ENCODE data around the gene THTPA. TPM values are rescaled to one million over a fixed set of nuclear protein-coding genes. Genes with fewer than 3 reads are reported as not detected.

Gene THTPA
- total and polyA plus RNA-seq, 9 of the 15 experiments (the other 6 are each of a cell fraction or from before 2014, with no cell fraction given), result 2.4 to 8.7 (median 5.2) TPM

- Histone ChIP-seq H4K20me1 (replicated peaks; ENCODE audit: control insufficient read depth, insufficient read depth, low read length) (no peaks in the 10 kb centered on the region), H3K9me1 (ENCODE audit: control insufficient read depth, insufficient read depth, low read length) (no peaks in the 10 kb centered on the region), H3K27me3 (ENCODE audit: control insufficient read depth in 2 of 2, insufficient read depth in 2 of 2, low read length in 2 of 2) (peaks cover 0 to 4% of the 10 kb centered on the region in 2 experiments; a peak in 1 of 5 replicates), H3K9me3 (replicated peaks; ENCODE audit: control insufficient read depth, insufficient read depth, low read depth, low read length) (no peaks in the 10 kb centered on the region), H3K4me1 (replicated peaks in 1 of 2; ENCODE audit: control insufficient read depth in 2 of 2, insufficient read depth in 2 of 2, low read length in 2 of 2) (no peaks in the 10 kb centered on the region; a peak in 1 of 5 replicates), H3K27ac (ENCODE audit: extremely low read depth, low read depth, low read length) (no peak overlapping the region), H3K9ac (ENCODE audit: insufficient read depth in 1 of 2, low read depth in 2 of 2, low read length in 2 of 2) (no peak overlapping the region), H3K4me3 (no peak overlapping the region), H3K36me3 (ENCODE audit: control insufficient read depth, insufficient read depth, low read length) (no peaks in the 10 kb centered on the region), H2AFZ (ENCODE audit: low read depth, low read length) (no peak overlapping the region), H3K79me2 (ENCODE audit: control insufficient read depth, insufficient read depth, low read length) (no peaks in the 10 kb centered on the region), H3K4me2 (ENCODE audit: insufficient read depth, low read length) (no peak overlapping the region)
- intact Hi-C loops (cut with micrococcal nuclease), result no loop called here
- FAIRE-seq, result no peak
- ATAC-seq, result no peak
- ChIA-PET CTCF (ENCODE audit: low intra/inter-chr PET ratio) (no interaction called here), POLR2A (interaction anchor here (0.6 kb wide), 1 partner anchor 472 kb away, joined by 4 read pairs; no protein-coding TSS in a partner anchor)
- in situ Hi-C loops (cut with MboI), result no loop called here
- TF ChIP-seq TAL1 (IDR thresholded peaks at IDR 0.05) (no peak), ZNF263 (CRISPR knock-in tag; IDR thresholded peaks at IDR 0.05; ENCODE audit: borderline replicate concordance) (no peak)
- no peak for DNase-seq (ENCODE audit: extremely low read depth in 1 of 4, low spot score in 3 of 4)
- BruUV-seq (replicated peaks), result no TSS peak
Observed at GRCh38 chr14:23601424-23601823, 45.4 kb downstream of the THTPA start.

DNA sequence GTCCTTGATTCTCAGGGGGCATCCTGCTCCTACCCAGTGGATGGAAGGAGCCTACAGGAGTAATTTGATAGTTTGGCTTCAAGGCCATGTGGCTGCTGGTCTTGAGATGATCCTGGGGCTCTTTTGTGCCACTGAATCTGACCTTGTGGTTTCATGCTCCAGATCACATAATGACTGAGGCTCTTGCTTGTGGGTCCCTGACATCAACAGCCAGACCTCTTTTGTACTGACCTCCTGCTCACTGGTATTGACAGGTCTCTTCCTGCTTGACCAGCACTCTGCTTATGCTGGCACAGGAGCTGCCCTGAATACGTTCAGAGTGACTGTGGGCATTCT, 45.7 kb downstream of the THTPA start:
- ChIA-PET POLR2A (interaction anchor here (0.6 kb wide), 1 partner anchor 473 kb away, joined by 4 read pairs; no protein-coding TSS in a partner anchor), CTCF (ENCODE audit: low intra/inter-chr PET ratio) (no interaction called here)
- Histone ChIP-seq H4K20me1 (replicated peaks; ENCODE audit: control insufficient read depth, insufficient read depth, low read length) (no peaks in the 10 kb centered on the region), H3K4me1 (replicated peaks in 1 of 2; ENCODE audit: control insufficient read depth in 2 of 2, insufficient read depth in 2 of 2, low read length in 2 of 2) (no peaks in the 10 kb centered on the region; a peak in 1 of 5 replicates), H3K9ac (ENCODE audit: insufficient read depth in 1 of 2, low read depth in 2 of 2, low read length in 2 of 2) (no peak overlapping the region), H3K36me3 (ENCODE audit: control insufficient read depth, insufficient read depth, low read length) (no peaks in the 10 kb centered on the region), H3K9me1 (ENCODE audit: control insufficient read depth, insufficient read depth, low read length) (no peaks in the 10 kb centered on the region), H3K27me3 (ENCODE audit: control insufficient read depth in 2 of 2, insufficient read depth in 2 of 2, low read length in 2 of 2) (peaks cover 0 to 5% of the 10 kb centered on the region in 2 experiments; a peak in 1 of 5 replicates), H3K27ac (ENCODE audit: extremely low read depth, low read depth, low read length) (no peak overlapping the region), H3K9me3 (replicated peaks; ENCODE audit: control insufficient read depth, insufficient read depth, low read depth, low read length) (no peaks in the 10 kb centered on the region), H3K4me2 (ENCODE audit: insufficient read depth, low read length) (no peak overlapping the region), H3K79me2 (ENCODE audit: control insufficient read depth, insufficient read depth, low read length) (no peaks in the 10 kb centered on the region), H2AFZ (ENCODE audit: low read depth, low read length) (no peak overlapping the region), H3K4me3 (no peak overlapping the region)
- WGBS (ENCODE audit: insufficient coverage, low coverage, missing lambda C conversion rate), result 0% methylated on average over 1 of the region's 1 CpG
- intact Hi-C loops (cut with micrococcal nuclease) (no loop called here), in situ Hi-C loops (cut with MboI) (no loop called here)
- BruUV-seq (replicated peaks), result no TSS peak
- TF ChIP-seq ZFPM2 (CRISPR knock-in tag; IDR thresholded peaks at IDR 0.05) (no peak), DIDO1 (tag; IDR thresholded peaks at IDR 0.05; ENCODE audit: low read depth) (no peak), TAF15 (IDR thresholded peaks at IDR 0.05; ENCODE audit: low read depth, low read length) (no peak), FOXP1 (CRISPR knock-in tag; IDR thresholded peaks at IDR 0.05) (no peak), CHCHD3 (CRISPR knock-in tag; IDR thresholded peaks at IDR 0.05) (no peak), ZNF644 (tag; IDR thresholded peaks at IDR 0.05; ENCODE audit: low read depth) (no peak), POU5F1 (IDR thresholded peaks at IDR 0.05; ENCODE audit: borderline replicate concordance, low read depth, low read length, partially characterized antibody) (no peak), DLX4 (CRISPR knock-in tag; IDR thresholded peaks at IDR 0.05) (no peak), FIP1L1 (IDR thresholded peaks at IDR 0.05; ENCODE audit: low read depth, low read length, poor library complexity, severe bottlenecking) (no peak), ZNF717 (CRISPR knock-in tag; IDR thresholded peaks at IDR 0.05) (no peak), ZNF76 (CRISPR knock-in tag; IDR thresholded peaks at IDR 0.05; ENCODE audit: borderline replicate concordance) (no peak), MED1 (CRISPR knock-in tag; IDR thresholded peaks at IDR 0.05; ENCODE audit: borderline replicate concordance) (no peak), STAT5B (CRISPR knock-in tag; IDR thresholded peaks at IDR 0.05) (no peak), PHF21A (IDR thresholded peaks at IDR 0.05; ENCODE audit: borderline replicate concordance, low read depth) (no peak), ZBTB12 (CRISPR knock-in tag; IDR thresholded peaks at IDR 0.05) (no peak), MAFF (IDR thresholded peaks at IDR 0.05; ENCODE audit: low read length) (no peak)
- FAIRE-seq (no peak), DNase-seq (ENCODE audit: extremely low read depth in 1 of 4, low spot score in 3 of 4) (no peak), ATAC-seq (no peak)
